ENCODE measurements around the gene RIN3. TPM values are rescaled to one million over a fixed set of nuclear protein-coding genes. Genes with fewer than 3 reads are reported as not detected.

RIN3 gene
- total and polyA plus RNA-seq, 2 of the 4 experiments (the other 2 are of a cell fraction) = 2.5 to 11.1 TPM

GRCh38 chr14:92615451-92615850, 101.9 kb downstream of the RIN3 start:
- Histone ChIP-seq H2AK5ac (ENCODE audit: low read depth, low read length) (no peak overlapping the region), H4K8ac (ENCODE audit: low read depth in 2 of 2, low read length in 2 of 2) (no peak overlapping the region), H4K91ac (ENCODE audit: insufficient read depth, low read depth, low read length) (no peak overlapping the region; the same call in 1 of the 2 replicates), H2AFZ (replicated peaks; ENCODE audit: low read length, poor library complexity) (no peak overlapping the region), H4K5ac (ENCODE audit: low read depth, low read length) (no peak overlapping the region), H3K23ac (ENCODE audit: low read depth, low read length) (no peak overlapping the region), H2BK5ac (ENCODE audit: low read depth, low read length, poor library complexity, severe bottlenecking) (no peak overlapping the region), H3K56ac (ENCODE audit: extremely low read depth, insufficient read depth, low read length) (no peak overlapping the region), H3K27ac (ENCODE audit: insufficient read depth, low read length) (no peak overlapping the region), H3K9me1 (ENCODE audit: insufficient read depth, low read length) (peaks cover 16% of the 10 kb centered on the region; the same call in 1 of the 2 replicates), H2BK15ac (ENCODE audit: low read depth, low read length) (no peak overlapping the region), H3K14ac (replicated peaks; ENCODE audit: low read depth, low read length) (no peak overlapping the region), H2BK20ac (ENCODE audit: low read depth, low read length) (no peak overlapping the region), H2BK120ac (ENCODE audit: low read depth, low read length) (no peak overlapping the region), H4K20me1 (ENCODE audit: insufficient read depth, low read length) (no peaks in the 10 kb centered on the region), H3K79me1 (ENCODE audit: low read depth in 1 of 2, low read length in 2 of 2) (peaks cover 3 to 37% of the 10 kb centered on the region in 2 experiments; a peak in 3 of 4 replicates), H3K9me3 (ENCODE audit: control insufficient read depth, insufficient read depth, low read length) (no peaks in the 10 kb centered on the region), H3K4me1 (ENCODE audit: control insufficient read depth, insufficient read depth, low read length) (peaks cover 9% of the 10 kb centered on the region), H3K4me2 (ENCODE audit: low read depth, low read length) (no peak overlapping the region), H2AK9ac (replicated peaks; ENCODE audit: low read depth, low read length, poor library complexity) (no peak overlapping the region), H3K27me3 (ENCODE audit: control insufficient read depth, insufficient read depth, low read length) (no peaks in the 10 kb centered on the region), H3K4ac (ENCODE audit: low read depth, low read length) (0 out of 2 replicates have a peak overlapping the region, but pooled peaks have one; percentile 19), H3K4me3 (ENCODE audit: insufficient read depth, low read depth, low read length) (no peak overlapping the region), H3K9ac (ENCODE audit: low read depth, low read length) (no peak overlapping the region), H3K36me3 (ENCODE audit: control insufficient read depth, insufficient read depth, low read length) (peaks cover 9% of the 10 kb centered on the region), H3K18ac (ENCODE audit: low read depth, low read length) (no peak overlapping the region)
- ChIA-PET CTCF (interaction anchor here (0.7 kb wide), 1 partner anchor 67 kb away, joined by 6 read pairs; no protein-coding TSS in a partner anchor), POLR2A (ENCODE audit: unreplicated experiment) (no interaction called here)
- TF ChIP-seq FOS (IDR thresholded peaks at IDR 0.05; ENCODE audit: low read depth, low read length) (no peak), MAFK (IDR thresholded peaks at IDR 0.05; ENCODE audit: low read depth, low read length) (no peak), BHLHE40 (IDR thresholded peaks at IDR 0.05; ENCODE audit: low read depth, low read length) (no peak), ELK1 (IDR thresholded peaks at IDR 0.05; ENCODE audit: borderline replicate concordance, low read depth, low read length) (no peak), POLR2A (IDR thresholded peaks at IDR 0.05; ENCODE audit: low read depth, low read length) (no peak), RAD21 (IDR thresholded peaks at IDR 0.05; ENCODE audit: low read length) (no peak), SMC3 (IDR thresholded peaks at IDR 0.05; ENCODE audit: low read depth, low read length) (no peak), CEBPB (IDR thresholded peaks at IDR 0.05; ENCODE audit: low read depth, low read length) (no peak), MXI1 (IDR thresholded peaks at IDR 0.05; ENCODE audit: borderline replicate concordance, low read depth, low read length) (no peak), MAZ (IDR thresholded peaks at IDR 0.05; ENCODE audit: borderline replicate concordance, low read depth, low read length) (no peak), RFX5 (IDR thresholded peaks at IDR 0.05; ENCODE audit: low read depth, low read length) (no peak), CHD1 (IDR thresholded peaks at IDR 0.05; ENCODE audit: low read depth, low read length) (no peak), NFE2L2 (IDR thresholded peaks at IDR 0.05; ENCODE audit: low read depth, low read length) (no peak), CTCF (conservative IDR thresholded peaks at IDR 0.05; ENCODE audit: low read depth, low read length) (no peak), USF2 (IDR thresholded peaks at IDR 0.05; ENCODE audit: low read depth, low read length) (no peak), RCOR1 (IDR thresholded peaks at IDR 0.05; ENCODE audit: insufficient replicate concordance, low read length) (no peak)
- no peak for ATAC-seq (ENCODE audit: low read depth)
- no TSS peak for BruUV-seq (replicated peaks)
- no peak for DNase-seq
- intact Hi-C loops (cut with micrococcal nuclease) = no loop called here
- in situ Hi-C loops (cut with MboI; ENCODE audit: low sequenced_read_pairs) = no loop called here
- WGBS, 2 experiments (ENCODE audit: extremely low coverage in 2 of 2, insufficient read length in 1 of 2) = 70% methylated on average over 2 of the region's 4 CpGs; no CpG with 5 or more reads in 1 of the 2 experiments
- dilution Hi-C loops (cut with HindIII; ENCODE audit: low sequenced_read_pairs, unreplicated experiment) = no loop called here
